HG02840 (cell line): Measurements from ENCODE around the gene ADAMTS17.

Experiments used
- ATAC-seq: cut with Tn5 transposase; IDR thresholded peaks from one replicate; pipeline ENCODE4 v1.9.1; 2021; ENCODE audit warnings: mild to moderate bottlenecking, moderate library complexity, moderate number of reproducible peaks; ENCODE audit not compliant: unreplicated experiment, low FRiP score

The ADAMTS17 gene

DNA sequence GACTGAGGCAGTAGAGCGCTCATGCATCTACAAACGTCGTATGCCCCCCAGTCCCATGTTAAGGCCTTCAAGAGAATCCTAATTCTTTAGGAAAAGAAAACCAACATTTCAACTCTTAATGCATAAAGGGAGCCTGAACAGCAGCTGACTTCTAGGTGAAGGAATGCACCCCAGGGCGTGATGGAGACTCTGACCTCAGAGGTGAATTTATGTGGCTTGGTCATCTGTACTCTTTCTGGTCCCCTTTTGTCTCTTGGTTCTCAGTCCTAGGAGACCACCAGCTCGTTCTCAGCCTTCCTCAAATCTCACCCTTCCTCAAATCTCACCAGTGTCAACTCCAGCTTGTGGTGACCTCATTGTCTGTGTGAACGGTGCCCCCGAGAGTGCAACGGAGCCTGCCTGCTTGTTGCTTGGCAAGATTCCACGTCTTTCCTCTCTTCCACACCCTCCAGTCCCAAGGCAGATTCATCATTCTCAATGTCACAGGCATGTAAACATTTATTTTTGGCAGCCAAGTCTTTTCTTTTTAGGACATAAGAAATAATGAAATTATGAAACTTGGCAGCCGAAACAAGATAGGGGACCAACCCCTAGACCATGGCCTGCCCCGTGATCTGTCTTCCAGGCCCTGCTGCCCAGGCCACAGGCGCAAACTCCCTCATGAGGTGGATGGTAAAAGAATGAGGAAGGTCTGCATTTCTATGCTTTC is 166.2 kb downstream of the ADAMTS17 start:
- no peak for ATAC-seq

DNA sequence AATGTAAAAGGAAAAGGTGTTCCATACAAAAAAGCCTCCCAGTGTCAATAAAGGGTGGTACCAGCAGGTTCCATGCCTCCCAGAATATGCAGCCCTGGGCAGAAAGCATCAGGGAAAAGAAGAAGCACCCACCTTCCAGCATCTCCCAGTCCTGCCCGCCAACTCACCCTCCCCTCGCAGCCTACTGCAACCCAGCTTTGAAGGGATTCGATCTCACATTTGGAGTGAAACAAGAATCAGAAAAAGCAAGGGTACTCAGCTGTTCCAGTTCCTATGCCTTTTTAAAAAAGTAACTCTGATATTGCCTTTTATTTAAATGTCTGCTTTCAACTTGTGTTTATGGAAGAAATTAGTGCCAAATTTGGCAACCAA is 166.9 kb downstream of the ADAMTS17 start:
- ATAC-seq = no peak

DNA sequence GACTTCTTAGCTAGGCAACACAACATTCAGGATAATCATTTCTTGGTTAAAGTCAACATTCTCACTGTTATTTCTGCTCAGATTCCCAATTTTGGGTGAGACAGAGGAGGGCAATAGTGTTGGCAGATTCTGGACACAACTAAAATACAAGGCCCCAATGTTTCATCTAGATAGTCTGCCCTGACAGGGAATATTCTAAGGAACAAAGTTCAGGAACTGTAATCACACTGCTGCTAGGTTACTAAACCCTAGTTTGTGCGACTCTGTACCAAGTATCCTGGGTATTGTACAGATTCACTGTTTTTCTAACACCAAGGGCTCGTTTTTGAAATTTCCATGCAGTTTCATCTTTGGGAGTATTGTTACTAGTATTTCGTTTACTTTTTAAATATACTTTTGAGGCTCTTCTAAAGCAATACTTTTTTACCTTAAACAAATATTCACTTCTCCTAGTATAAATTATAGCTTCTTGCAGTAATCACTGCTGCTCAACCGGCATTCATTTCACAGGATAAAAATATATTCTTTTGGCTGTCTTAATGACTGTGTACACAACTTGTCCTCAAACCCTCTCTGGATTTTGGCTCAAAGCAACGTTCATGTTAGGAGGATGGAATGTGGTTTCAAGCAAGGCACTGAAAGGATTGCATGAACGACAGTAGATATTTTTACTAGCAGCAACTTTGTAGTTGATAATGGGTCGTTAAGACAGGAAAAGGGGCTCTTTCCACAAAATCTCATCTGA is 167.4 kb downstream of the ADAMTS17 start:
- no peak for ATAC-seq

DNA sequence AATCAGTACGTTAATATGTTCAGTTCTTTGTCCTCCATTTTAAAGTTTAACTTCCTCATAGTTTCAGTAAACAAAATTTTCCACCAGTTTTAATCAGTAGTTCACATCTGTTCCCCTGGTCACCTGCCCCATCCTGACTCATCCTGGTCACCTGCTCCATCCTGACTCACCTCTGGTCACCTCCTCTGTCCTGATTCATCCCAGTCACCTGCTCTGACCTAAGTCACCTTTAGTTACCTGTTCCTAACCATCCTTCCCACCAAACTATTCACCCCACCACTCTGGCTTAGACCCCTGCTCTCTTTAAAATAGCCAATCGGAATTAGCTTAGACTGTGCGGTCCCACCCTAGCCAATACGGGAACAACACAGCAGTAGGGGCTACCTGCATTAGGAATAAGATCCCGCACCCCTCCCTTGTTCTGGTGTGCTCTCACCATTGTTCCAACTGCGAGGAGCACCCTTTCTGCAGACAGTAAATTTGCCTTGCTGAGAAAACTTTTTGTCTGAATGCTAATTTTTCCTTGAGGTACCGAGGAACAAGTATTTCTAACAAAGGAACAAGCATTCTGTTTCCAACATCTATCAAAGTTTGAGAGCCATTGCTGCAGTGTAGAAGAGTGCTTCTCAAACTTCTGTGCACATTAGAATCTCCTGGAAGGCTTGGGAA is 169.3 kb downstream of the ADAMTS17 start:
- ATAC-seq = no peak

GRCh38 chr15:100171411-100171810 is 170.4 kb downstream of the ADAMTS17 start:
- no peak for ATAC-seq

GRCh38 chr15:100170291-100171210 is 171.2 kb downstream of the ADAMTS17 start:
- peak; percentile 82 for ATAC-seq

- ATAC-seq = no peak
Measured at GRCh38 chr15:100169615-100170290, 172.0 kb downstream of the ADAMTS17 start.

DNA sequence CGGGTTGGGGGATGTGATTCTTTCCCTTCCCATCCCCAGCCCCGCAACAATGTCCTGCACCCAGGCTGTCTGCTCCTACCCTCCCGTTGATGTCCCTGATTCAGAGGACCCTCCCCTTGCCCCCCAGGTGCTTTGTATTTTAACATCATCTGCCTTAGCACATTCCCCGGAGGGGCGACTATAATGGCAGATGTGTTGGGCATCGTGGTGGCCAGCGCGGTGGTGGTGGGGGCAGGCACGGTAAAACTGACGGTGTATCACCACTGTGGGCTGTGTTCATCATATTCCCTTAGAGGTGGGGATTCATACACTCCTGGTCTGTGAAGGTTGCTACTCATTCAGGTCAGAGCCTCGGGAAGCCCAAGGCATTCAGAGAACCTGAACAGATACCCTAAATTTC is 173.0 kb downstream of the ADAMTS17 start:
- ATAC-seq = no peak

DNA sequence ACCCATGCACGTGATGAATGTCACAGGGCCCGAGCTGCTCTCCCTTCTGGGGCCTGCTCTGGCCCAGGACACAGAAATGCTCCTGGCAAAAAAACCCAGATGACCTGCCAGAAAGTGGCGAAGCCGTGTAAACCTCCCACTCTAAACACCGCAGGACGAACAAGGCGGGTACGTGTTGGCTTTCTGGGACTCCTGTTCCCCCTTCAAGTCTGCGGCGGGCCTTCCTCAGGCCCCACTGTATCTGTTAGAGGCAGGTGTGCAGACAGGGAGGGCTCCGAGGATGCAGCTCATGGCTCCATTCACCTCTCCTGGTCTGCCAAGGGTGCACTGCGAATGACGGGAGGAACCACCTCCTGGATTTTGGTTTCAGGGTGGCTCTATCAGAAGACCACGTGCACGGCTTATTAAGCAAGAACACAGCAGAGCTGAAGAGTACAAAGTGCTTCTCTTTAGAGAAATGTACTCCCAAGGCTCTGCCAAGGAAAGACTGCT is 173.8 kb downstream of the ADAMTS17 start:
- no peak for ATAC-seq

- ATAC-seq = no peak
Measured at GRCh38 chr15:100166313-100166712, 175.5 kb downstream of the ADAMTS17 start.

DNA sequence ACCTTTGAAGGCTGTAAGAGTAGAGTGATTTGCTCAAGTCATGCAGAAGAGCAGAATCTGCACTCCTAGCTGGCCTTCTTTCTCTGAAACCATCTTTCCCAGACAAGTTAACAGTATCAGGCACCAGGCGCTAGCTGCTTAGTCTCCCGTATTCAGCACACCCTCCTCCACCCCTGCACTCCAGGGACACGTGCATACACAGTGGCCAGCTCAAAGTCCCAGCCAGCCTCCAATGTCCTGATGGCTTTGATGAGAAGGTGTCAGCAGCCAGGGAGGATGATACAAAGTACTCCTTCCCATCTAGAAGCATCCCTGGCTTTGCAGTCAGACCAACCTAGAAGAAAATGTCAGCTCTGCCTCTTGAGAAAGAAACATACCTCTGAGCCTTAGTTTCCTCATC is 177.8 kb downstream of the ADAMTS17 start:
- ATAC-seq = no peak

- no peak for ATAC-seq
Measured at GRCh38 chr15:100160953-100161352, 180.8 kb downstream of the ADAMTS17 start.

- ATAC-seq = no peak
Measured at GRCh38 chr15:100159436-100159835, 182.3 kb downstream of the ADAMTS17 start.

- ATAC-seq = no peak
Measured at GRCh38 chr15:100158356-100158755, 183.4 kb downstream of the ADAMTS17 start.

DNA sequence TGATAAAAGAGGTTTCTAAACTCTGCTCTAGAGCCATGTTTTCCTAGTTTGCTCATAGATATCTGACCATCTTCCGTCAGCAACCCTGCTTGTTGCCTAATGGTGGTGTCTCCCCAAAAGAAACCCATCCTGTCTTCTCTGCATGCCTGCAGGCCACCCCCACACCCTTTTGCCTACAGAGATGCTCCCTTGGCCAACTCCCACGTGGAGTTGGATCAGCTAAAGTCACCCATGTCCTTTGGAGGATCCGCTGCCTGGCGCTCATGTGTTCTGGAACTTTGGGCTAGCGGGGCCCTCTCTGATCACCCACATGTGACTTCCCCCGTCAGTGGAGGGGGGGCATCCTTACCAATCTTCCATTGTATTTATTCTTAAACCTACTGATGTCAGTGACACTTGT is 185.6 kb downstream of the ADAMTS17 start:
- no peak for ATAC-seq

DNA sequence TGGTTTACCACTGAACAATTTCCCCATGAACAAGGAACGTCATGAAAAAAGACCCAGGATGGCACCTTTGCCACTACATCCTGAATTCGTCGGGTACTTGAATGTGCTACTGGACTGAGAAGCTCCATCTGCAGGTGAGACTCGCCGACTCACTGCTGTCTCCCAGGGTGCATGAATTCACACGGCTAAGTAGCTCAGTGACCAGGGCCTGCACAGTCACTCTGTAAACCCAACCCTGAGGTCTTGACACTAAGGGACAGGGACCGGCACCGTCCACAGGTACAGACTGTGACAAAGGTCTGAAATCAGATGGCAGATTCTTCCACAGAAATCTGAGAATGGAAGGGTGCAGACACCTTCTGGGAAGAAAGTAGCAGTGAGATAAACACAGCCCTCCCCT is 187.4 kb downstream of the ADAMTS17 start:
- no peak for ATAC-seq

DNA sequence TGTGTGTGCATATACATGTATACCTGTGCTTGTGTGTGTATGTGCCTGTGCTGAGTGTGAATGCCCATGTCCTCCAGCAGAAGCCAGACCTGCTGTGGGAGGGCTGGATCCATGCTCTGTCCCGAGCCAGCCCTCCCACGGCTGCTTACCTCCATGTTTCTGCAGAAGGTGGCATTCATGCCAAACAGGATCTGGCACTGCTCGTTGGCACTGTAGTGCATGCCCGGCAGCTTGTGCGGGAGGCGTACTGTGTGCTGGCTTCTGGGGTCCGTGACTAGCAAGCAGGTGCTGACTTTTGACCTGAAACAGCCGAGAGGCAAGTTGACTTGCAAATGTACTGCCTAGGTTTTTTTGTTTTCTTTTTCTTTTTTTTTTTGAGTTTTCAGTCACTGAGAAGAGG is 189.3 kb downstream of the ADAMTS17 start:
- no peak for ATAC-seq

DNA sequence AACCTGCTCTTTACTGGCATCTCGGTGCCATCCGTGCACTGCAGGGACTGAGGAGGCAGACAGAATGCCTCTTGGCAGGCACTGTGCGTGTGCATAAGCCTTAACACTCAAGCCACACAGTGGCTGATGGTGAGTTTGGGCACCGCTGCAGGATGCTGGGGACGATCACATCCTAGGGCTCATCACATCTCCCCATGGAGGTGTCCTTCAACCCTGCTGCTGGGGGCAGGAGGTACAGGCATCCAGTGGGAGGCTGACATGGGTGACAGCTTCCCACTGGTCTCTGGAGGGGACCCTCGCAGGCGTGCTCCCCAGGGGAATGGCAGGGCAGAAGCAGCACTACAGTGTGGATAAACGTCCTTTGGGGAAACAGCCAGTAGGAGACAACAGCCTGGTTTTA is 190.9 kb downstream of the ADAMTS17 start:
- ATAC-seq = no peak

DNA sequence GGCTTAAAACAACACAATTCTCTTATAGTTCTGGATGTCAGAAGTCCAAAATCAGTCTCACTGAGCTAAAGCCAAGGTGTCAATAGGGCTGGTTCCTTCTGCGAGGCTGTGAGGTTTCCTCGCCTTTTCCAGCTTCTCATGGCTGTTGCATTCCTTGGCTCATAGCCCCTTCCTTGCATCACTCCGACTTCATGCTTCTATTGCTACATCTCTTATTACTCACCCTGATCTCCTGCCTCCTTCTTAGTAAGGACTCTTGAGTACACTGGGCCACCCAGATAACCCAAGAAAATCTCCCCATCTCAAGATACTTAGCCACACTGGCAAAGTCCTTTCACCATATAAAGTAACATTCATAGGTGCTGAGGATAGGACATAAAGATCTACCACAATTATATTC is 193.9 kb downstream of the ADAMTS17 start:
- ATAC-seq = no peak

DNA sequence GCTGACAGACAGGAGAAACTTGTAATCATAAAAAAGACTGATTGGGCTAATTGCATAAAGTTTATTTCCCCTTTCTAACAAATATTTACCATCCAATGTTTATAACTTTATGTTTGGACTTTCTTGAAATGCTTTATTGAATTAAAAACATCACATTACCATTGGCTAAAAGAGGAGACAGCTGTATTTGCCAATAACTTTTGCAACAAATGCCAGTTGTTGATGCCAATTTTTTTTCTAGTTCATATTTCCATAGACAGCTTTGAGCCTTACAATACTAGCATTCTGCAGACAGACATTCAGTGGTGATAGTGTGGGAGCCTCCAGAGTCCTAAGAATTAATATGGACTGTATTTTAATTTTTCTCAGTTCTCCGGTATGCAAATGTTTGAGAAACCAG is 198.4 kb downstream of the ADAMTS17 start:
- ATAC-seq = no peak
